CD8-positive, alpha-beta memory T cell (primary cell): Measurements from ENCODE around the gene ETV6. TPM values are rescaled to one million over a fixed set of nuclear protein-coding genes. Genes with fewer than 3 reads are reported as not detected.

Experiments used
- CTCF ChIA-PET: fragments of 350-600 bp; sonication (Branson Sonifier 250); formaldehyde crosslinking; loops from one replicate; lab custom pipeline; 2021; ENCODE audit warnings: antibody characterized with exemption; lab: Charles Lee
- POLR2A ChIA-PET: fragments of 350-600 bp; sonication (Branson Sonifier 250); formaldehyde crosslinking; loops from one replicate; lab custom pipeline; 2021; ENCODE audit warnings: antibody characterized with exemption; lab: Charles Lee
- DNase-seq, 5 donors: peaks; one replicate each; pipeline versions ENCODE4 v3.0.0 to v3.0.0-alpha.2; 2020 to 2022; ENCODE audit warnings: mixed read lengths in 1 of 5
- H3K27ac ChIP-seq: one replicate; pipeline ENCODE4 v1.7.0; 2013; ENCODE audit warnings: low read depth, mild to moderate bottlenecking, low read length, moderate library complexity
- H3K27me3 ChIP-seq: 2 replicates; pipeline ENCODE4 v1.7.0; 2013; ENCODE audit warnings: low read length, mild to moderate bottlenecking; ENCODE audit not compliant: insufficient read depth, poor library complexity, severe bottlenecking
- H3K36me3 ChIP-seq: 2 replicates; pipeline ENCODE4 v1.7.0; 2013; ENCODE audit warnings: mild to moderate bottlenecking, low read length, moderate library complexity; ENCODE audit not compliant: insufficient read depth
- H3K4me1 ChIP-seq: 2 replicates; pipeline ENCODE4 v1.7.0; 2013; ENCODE audit warnings: mild to moderate bottlenecking, low read length, moderate library complexity; ENCODE audit not compliant: insufficient read depth
- H3K4me3 ChIP-seq: 2 replicates; pipeline ENCODE4 v1.7.0; 2013; ENCODE audit warnings: mild to moderate bottlenecking, low read length
- H3K9me3 ChIP-seq: 2 replicates; pipeline ENCODE4 v1.7.0; 2013; ENCODE audit warnings: mild to moderate bottlenecking, low read length
- H3K27ac Mint-ChIP-seq, 8 donors: one replicate each; pipeline ENCODE4 v1.8.0; 2020 to 2021; ENCODE audit warnings: mixed read lengths in 8 of 8, mild to moderate bottlenecking in 6 of 8, inconsistent platforms in 3 of 8, moderate library complexity in 3 of 8
- H3K27me3 Mint-ChIP-seq, 2 donors: one replicate each; pipeline ENCODE4 v1.8.0; 2020 to 2021; ENCODE audit warnings: mixed read lengths in 2 of 2, mild to moderate bottlenecking in 1 of 2, moderate library complexity in 1 of 2
- H3K36me3 Mint-ChIP-seq, 3 donors: one replicate each; pipeline ENCODE4 v1.8.0; 2020 to 2021; ENCODE audit warnings: mixed read lengths in 3 of 3, inconsistent platforms in 1 of 3, mild to moderate bottlenecking in 1 of 3
- H3K4me1 Mint-ChIP-seq, 3 donors: one replicate each; pipeline ENCODE4 v1.8.0; 2020 to 2021; ENCODE audit warnings: mixed read lengths in 3 of 3, inconsistent platforms in 1 of 3, mild to moderate bottlenecking in 1 of 3
- H3K4me3 Mint-ChIP-seq, 7 donors: one replicate each; pipeline ENCODE4 v1.8.0; 2020 to 2021; ENCODE audit warnings: mixed read lengths in 7 of 7, mild to moderate bottlenecking in 6 of 7, moderate library complexity in 4 of 7, inconsistent platforms in 2 of 7
- H3K9me3 Mint-ChIP-seq, 5 donors: one replicate each; pipeline ENCODE4 v1.8.0; 2020 to 2022; ENCODE audit warnings: mixed read lengths in 5 of 5, mild to moderate bottlenecking in 3 of 5, moderate library complexity in 2 of 5, inconsistent platforms in 1 of 5
- polyA plus RNA-seq: library from polyadenylated mRNA; unstranded; fragments of 300-500 nt; fragmentation: Illumina TruSeq; gene quantifications from one replicate; pipeline ENCODE4 v1.2.3, GENCODE V29; 2021
- total RNA-seq, 2 experiments: library from RNA; stranded (reverse); gene quantifications; one replicate each; pipeline ENCODE4 v1.2.3, GENCODE V29; 2021

ETV6 gene
- total and polyA plus RNA-seq, 3 experiments from 2014 or later = 6.0 to 51.5 (median 49.3) TPM

GRCh38 chr12:11734580-11735180 is 85.2 kb downstream of the ETV6 start:
- H3K36me3 Mint-ChIP-seq = peaks cover 0 to 11% (median 4%) of the 10 kb centered on the region in 3 donors
- no peaks in the 10 kb centered on the region for H3K9me3 ChIP-seq
- ChIA-PET CTCF (interaction anchor here (0.6 to 0.9 kb wide), 2 partner anchors 9 to 1160 kb away, joined by 3 read pairs; no protein-coding TSS in a partner anchor), POLR2A (interaction anchor here (0.6 kb wide), 1 partner anchor 10 kb away, joined by 3 read pairs; no protein-coding TSS in a partner anchor)
- no peak overlapping the region for H3K4me3 ChIP-seq
- no peak overlapping the region for H3K27ac Mint-ChIP-seq
- H3K4me1 Mint-ChIP-seq = peaks cover 39 to 71% (median 52%) of the 10 kb centered on the region in 3 donors
- no peak overlapping the region for H3K27ac ChIP-seq
- H3K36me3 ChIP-seq = no peaks in the 10 kb centered on the region
- H3K9me3 Mint-ChIP-seq = no peaks in the 10 kb centered on the region
- H3K27me3 ChIP-seq = no peaks in the 10 kb centered on the region
- H3K27me3 Mint-ChIP-seq = peaks cover 0 to 1% of the 10 kb centered on the region in 2 donors
- DNase-seq = no peak
- H3K4me3 Mint-ChIP-seq = no peak overlapping the region
- H3K4me1 ChIP-seq = peaks cover 32% of the 10 kb centered on the region

- DNase-seq = no peak
- peaks cover 18 to 54% (median 33%) of the 10 kb centered on the region in 3 donors for H3K4me1 Mint-ChIP-seq
- H3K27ac Mint-ChIP-seq = peak overlapping the region in 1 of 8 donors; percentile 42
- no peak overlapping the region for H3K27ac ChIP-seq
- no peak overlapping the region for H3K4me3 ChIP-seq
- H3K27me3 Mint-ChIP-seq = peaks cover 0 to 1% of the 10 kb centered on the region in 2 donors
- H3K4me3 Mint-ChIP-seq = no peak overlapping the region
- ChIA-PET POLR2A (no interaction called here), CTCF (no interaction called here)
- no peaks in the 10 kb centered on the region for H3K4me1 ChIP-seq
- H3K36me3 Mint-ChIP-seq = peaks cover 0 to 12% (median 1%) of the 10 kb centered on the region in 3 donors
- no peaks in the 10 kb centered on the region for H3K36me3 ChIP-seq
- no peaks in the 10 kb centered on the region for H3K9me3 ChIP-seq
- no peaks in the 10 kb centered on the region for H3K27me3 ChIP-seq
- no peaks in the 10 kb centered on the region for H3K9me3 Mint-ChIP-seq
These were observed 89.0 kb downstream of the ETV6 start for GRCh38 chr12:11738450-11738849.

DNA sequence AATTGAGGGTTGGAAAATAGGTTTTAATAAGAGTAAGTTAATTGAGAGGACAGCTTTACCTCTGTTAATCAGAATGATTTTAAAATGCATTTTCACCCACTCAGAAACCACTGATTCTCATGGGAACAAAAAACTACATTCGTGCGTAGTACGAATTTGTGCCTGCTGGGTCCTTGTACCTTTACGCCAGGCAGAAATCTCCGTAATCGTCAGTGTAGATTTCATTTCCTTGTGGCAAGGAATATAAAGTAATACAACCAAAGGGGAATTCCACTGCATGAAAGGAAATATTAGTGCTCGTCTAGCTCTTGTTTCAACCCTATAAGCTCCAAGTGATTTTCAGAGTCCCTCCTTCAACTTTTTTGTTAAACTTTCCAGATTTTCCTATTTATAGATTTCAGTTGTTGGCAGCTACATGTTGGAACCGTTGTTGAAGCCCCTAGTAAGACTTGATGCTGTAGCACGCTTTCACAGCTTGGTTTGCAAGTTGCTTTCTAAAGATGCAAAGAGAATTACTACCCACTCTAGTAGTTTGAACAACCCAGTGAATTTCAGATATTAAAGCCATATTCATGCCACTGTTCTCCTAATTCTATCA is 90.6 kb downstream of the ETV6 start:
- H3K36me3 Mint-ChIP-seq = peaks cover 0 to 13% (median 3%) of the 10 kb centered on the region in 3 donors

GRCh38 chr12:11741434-11742092 is 92.1 kb downstream of the ETV6 start:
- H3K27me3 ChIP-seq = no peaks in the 10 kb centered on the region
- H3K27ac ChIP-seq = no peak overlapping the region
- ChIA-PET POLR2A (no interaction called here), CTCF (no interaction called here)
- H3K4me3 ChIP-seq = no peak overlapping the region
- H3K27ac Mint-ChIP-seq = peak overlapping the region in 2 of 8 donors; percentile 60 to 85
- peaks cover 0 to 6% (median 3%) of the 10 kb centered on the region in 3 donors for H3K36me3 Mint-ChIP-seq
- no peaks in the 10 kb centered on the region for H3K36me3 ChIP-seq
- no peak overlapping the region for H3K4me3 Mint-ChIP-seq
- DNase-seq = no peak
- H3K9me3 ChIP-seq = no peaks in the 10 kb centered on the region
- peaks cover 0 to 1% of the 10 kb centered on the region in 2 donors for H3K27me3 Mint-ChIP-seq
- H3K9me3 Mint-ChIP-seq = no peaks in the 10 kb centered on the region
- peaks cover 14 to 45% (median 35%) of the 10 kb centered on the region in 3 donors for H3K4me1 Mint-ChIP-seq
- H3K4me1 ChIP-seq = no peaks in the 10 kb centered on the region

More for the DNA sequence above, 90.6 kb downstream of the ETV6 start:
- Mint-ChIP-seq H3K9me3 (no peaks in the 10 kb centered on the region), H3K27ac (no peak overlapping the region), H3K27me3 (peaks cover 0 to 1% of the 10 kb centered on the region in 2 donors), H3K4me1 (peaks cover 18 to 45% (median 41%) of the 10 kb centered on the region in 3 donors), H3K4me3 (no peak overlapping the region)
- no peaks in the 10 kb centered on the region for H3K27me3 ChIP-seq
- H3K9me3 ChIP-seq = no peaks in the 10 kb centered on the region
- DNase-seq = no peak
- ChIA-PET POLR2A (interaction anchor here (0.5 kb wide), 1 partner anchor 25 kb away, joined by 3 read pairs; no protein-coding TSS in a partner anchor), CTCF (no interaction called here)
- no peak overlapping the region for H3K4me3 ChIP-seq
- H3K27ac ChIP-seq = no peak overlapping the region
- no peaks in the 10 kb centered on the region for H3K36me3 ChIP-seq
- no peaks in the 10 kb centered on the region for H3K4me1 ChIP-seq

- Mint-ChIP-seq H3K36me3 (peaks cover 0 to 5% (median 3%) of the 10 kb centered on the region in 3 donors), H3K9me3 (no peaks in the 10 kb centered on the region), H3K4me3 (no peak overlapping the region), H3K4me1 (peaks cover 11 to 40% (median 24%) of the 10 kb centered on the region in 3 donors), H3K27me3 (no peaks in the 10 kb centered on the region), H3K27ac (peak overlapping the region in 1 of 8 donors; percentile 21)
- no peaks in the 10 kb centered on the region for H3K9me3 ChIP-seq
- no peaks in the 10 kb centered on the region for H3K4me1 ChIP-seq
- no peaks in the 10 kb centered on the region for H3K36me3 ChIP-seq
- no peak overlapping the region for H3K4me3 ChIP-seq
- DNase-seq = no peak
- no peaks in the 10 kb centered on the region for H3K27me3 ChIP-seq
- CTCF ChIA-PET = interaction anchor here (1.1 to 1.6 kb wide), 2 partner anchors 9 to 10 kb away, joined by 3 to 4 read pairs; no protein-coding TSS in a partner anchor
- no peak overlapping the region for H3K27ac ChIP-seq
- POLR2A ChIA-PET = no interaction called here
These were observed 94.2 kb downstream of the ETV6 start for GRCh38 chr12:11743423-11744409.

DNA sequence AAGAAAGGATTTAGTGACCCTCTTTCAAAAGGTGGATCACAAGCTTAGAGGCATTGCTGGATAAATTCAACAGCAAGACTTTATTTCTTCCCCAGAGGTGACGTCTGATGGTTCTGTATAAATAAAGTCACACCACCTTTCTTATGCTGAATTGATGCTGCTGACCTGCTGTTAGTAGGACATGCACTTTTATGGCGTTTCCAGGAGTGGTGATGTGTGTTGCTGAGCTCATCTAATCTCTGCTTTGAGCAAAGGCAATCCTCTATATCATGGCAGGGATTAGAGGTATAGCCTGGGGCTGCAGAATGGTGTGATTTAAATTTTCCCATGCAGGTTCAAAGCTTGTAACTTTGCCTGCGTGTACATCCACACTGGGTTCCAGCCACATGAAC is 94.9 kb downstream of the ETV6 start:
- DNase-seq = no peak
- Mint-ChIP-seq H3K4me1 (peaks cover 8 to 40% (median 26%) of the 10 kb centered on the region in 3 donors), H3K4me3 (no peak overlapping the region), H3K36me3 (peaks cover 0 to 5% (median 3%) of the 10 kb centered on the region in 3 donors), H3K27ac (no peak overlapping the region), H3K9me3 (no peaks in the 10 kb centered on the region), H3K27me3 (no peaks in the 10 kb centered on the region)
- Histone ChIP-seq H3K36me3 (no peaks in the 10 kb centered on the region), H3K4me1 (no peaks in the 10 kb centered on the region), H3K27ac (no peak overlapping the region), H3K9me3 (no peaks in the 10 kb centered on the region), H3K4me3 (no peak overlapping the region), H3K27me3 (no peaks in the 10 kb centered on the region)
- ChIA-PET CTCF (interaction anchor here (1.1 to 1.6 kb wide), 2 partner anchors 9 to 10 kb away, joined by 3 to 4 read pairs; no protein-coding TSS in a partner anchor), POLR2A (no interaction called here)

- H3K4me3 Mint-ChIP-seq = no peak overlapping the region
- peaks cover 0 to 7% (median 3%) of the 10 kb centered on the region in 3 donors for H3K36me3 Mint-ChIP-seq
- peaks cover 8 to 38% (median 32%) of the 10 kb centered on the region in 3 donors for H3K4me1 Mint-ChIP-seq
- no peak overlapping the region for H3K4me3 ChIP-seq
- H3K4me1 ChIP-seq = no peaks in the 10 kb centered on the region
- no peaks in the 10 kb centered on the region for H3K9me3 Mint-ChIP-seq
- H3K9me3 ChIP-seq = no peaks in the 10 kb centered on the region
- DNase-seq = no peak
- H3K36me3 ChIP-seq = no peaks in the 10 kb centered on the region
- POLR2A ChIA-PET = no interaction called here
- no peak overlapping the region for H3K27ac ChIP-seq
- H3K27me3 Mint-ChIP-seq = no peaks in the 10 kb centered on the region
- CTCF ChIA-PET = interaction anchor here (1.6 kb wide), 1 partner anchor 8 kb away, joined by 4 read pairs; no protein-coding TSS in a partner anchor
- no peaks in the 10 kb centered on the region for H3K27me3 ChIP-seq
- peak overlapping the region in 2 of 8 donors; percentile 14 to 33 for H3K27ac Mint-ChIP-seq
These were observed 95.6 kb downstream of the ETV6 start for GRCh38 chr12:11745113-11745512.
